ENCODE data around the gene NDNF. TPM values are rescaled to one million over a fixed set of nuclear protein-coding genes. Genes with fewer than 3 reads are reported as not detected.

The NDNF gene
- total RNA-seq, 1 donor from 2014 or later: 0.46 TPM

DNA sequence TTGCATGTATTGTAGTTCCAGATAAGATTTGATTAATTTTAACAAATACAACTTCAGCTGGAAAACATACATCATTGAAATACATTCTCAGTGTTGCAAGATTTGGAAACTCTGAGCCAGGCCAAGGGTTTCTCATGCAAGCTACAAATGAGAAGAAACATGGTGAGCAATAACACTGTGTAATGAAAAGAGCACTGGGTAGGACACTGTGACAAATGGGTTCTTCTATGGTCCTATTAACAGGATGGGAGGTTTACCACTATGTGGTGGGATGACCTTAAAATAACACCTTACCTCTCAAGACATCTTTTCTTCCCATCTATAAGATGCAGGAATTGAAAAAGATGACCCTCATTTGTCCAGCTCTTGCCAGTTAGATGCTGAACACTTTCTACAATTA lies 19.6 kb upstream of the NDNF start:
- no peak overlapping the region for H3K4me3 ChIP-seq (ENCODE audit: low read depth, low read length)
- no peak for DNase-seq (ENCODE audit: low read depth)
- TF ChIP-seq, protein P1, sequence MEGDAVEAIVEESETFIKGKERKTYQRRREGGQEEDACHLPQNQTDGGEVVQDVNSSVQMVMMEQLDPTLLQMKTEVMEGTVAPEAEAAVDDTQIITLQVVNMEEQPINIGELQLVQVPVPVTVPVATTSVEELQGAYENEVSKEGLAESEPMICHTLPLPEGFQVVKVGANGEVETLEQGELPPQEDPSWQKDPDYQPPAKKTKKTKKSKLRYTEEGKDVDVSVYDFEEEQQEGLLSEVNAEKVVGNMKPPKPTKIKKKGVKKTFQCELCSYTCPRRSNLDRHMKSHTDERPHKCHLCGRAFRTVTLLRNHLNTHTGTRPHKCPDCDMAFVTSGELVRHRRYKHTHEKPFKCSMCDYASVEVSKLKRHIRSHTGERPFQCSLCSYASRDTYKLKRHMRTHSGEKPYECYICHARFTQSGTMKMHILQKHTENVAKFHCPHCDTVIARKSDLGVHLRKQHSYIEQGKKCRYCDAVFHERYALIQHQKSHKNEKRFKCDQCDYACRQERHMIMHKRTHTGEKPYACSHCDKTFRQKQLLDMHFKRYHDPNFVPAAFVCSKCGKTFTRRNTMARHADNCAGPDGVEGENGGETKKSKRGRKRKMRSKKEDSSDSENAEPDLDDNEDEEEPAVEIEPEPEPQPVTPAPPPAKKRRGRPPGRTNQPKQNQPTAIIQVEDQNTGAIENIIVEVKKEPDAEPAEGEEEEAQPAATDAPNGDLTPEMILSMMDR (conservative IDR thresholded peaks at IDR 0.05; ENCODE audit: low read depth, low read length): no peak

DNA sequence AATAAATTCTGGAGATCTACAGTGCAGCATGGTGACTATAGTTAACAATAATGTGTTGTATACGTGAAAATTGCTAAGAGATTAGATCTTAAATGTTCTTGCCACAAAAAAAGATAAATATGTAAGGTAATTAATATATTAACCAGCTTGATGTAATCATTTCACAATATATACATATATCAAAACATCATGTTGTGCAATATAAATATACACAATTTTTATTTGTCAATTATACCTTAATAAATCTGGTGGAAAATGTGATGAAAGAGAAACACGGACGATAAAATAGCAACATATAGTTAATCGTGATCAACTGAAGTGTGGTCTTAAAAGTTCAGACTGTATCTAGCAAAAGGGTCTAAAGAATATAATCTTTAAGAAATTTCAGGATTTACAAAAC lies 16.5 kb upstream of the NDNF start:
- TF ChIP-seq, protein P1 (conservative IDR thresholded peaks at IDR 0.05; ENCODE audit: low read depth, low read length): no peak
- no peak for DNase-seq (ENCODE audit: low read depth)
- no peak overlapping the region for H3K4me3 ChIP-seq (ENCODE audit: low read depth, low read length)

DNA sequence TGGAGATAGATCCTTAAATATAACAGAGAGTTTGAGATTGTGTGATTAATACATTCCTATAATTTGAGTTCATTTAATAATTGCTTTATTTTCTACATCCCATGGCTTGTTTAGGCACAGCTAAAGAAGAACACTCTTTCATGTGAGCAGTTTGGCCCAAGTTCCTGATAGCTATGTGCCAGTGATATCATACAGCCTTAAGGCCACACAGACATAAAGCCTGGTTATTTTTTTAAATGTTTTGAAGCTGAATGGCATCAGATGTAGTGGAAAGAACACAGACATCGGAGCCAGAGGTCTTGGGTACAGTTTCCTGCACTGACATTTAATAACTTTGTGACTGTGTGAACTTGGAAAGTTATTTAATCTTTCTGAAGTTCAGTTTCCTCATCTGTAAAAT lies 7.0 kb upstream of the NDNF start:
- no peak overlapping the region for H3K4me3 ChIP-seq (ENCODE audit: low read depth, low read length)
- TF ChIP-seq, protein P1 (conservative IDR thresholded peaks at IDR 0.05; ENCODE audit: low read depth, low read length): no peak
- DNase-seq (ENCODE audit: low read depth): no peak

DNA sequence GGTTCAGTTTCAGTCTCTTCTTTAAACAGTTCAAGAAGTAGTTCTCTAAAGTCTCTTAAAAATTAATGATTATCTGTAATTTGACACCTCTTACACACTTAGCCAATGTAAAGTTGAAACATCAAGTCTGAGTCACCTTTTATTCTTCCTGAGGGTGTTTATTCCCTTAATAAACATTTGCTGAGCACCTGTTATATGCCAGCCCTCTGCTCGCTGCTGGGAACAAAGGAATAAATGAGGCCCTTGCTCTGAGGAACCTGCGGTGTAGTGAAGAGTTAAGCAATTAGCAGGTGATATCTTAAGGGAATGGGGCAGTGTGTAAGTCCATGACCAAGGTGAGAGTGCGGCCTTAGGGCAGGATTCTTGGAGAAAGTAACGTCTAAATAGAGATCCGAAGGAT lies 5.2 kb upstream of the NDNF start:
- DNase-seq (ENCODE audit: low read depth): no peak
- TF ChIP-seq, protein P1 (conservative IDR thresholded peaks at IDR 0.05; ENCODE audit: low read depth, low read length): no peak
- H3K4me3 ChIP-seq (ENCODE audit: low read depth, low read length): no peak overlapping the region

DNA sequence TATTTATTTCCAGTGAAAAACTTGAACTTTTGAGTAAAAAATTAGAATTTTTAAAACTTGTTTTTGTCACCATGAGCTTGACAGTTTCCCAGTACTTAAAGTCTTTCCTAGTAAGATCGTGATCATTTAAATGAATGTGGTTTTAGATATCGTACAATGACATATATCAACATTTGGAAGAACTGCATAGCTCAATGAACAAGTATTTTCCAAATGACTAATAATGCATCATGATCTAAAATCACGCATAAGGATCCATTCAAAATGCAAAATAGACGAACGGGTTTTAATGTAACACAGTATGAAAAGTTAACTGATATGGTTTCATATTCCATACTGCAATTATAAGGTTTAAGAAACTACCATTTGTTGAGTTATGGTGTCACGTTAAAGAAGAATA lies 4.1 kb upstream of the NDNF start:
- no peak overlapping the region for H3K4me3 ChIP-seq (ENCODE audit: low read depth, low read length)
- TF ChIP-seq, protein P1 (conservative IDR thresholded peaks at IDR 0.05; ENCODE audit: low read depth, low read length): no peak
- DNase-seq (ENCODE audit: low read depth): no peak

DNA sequence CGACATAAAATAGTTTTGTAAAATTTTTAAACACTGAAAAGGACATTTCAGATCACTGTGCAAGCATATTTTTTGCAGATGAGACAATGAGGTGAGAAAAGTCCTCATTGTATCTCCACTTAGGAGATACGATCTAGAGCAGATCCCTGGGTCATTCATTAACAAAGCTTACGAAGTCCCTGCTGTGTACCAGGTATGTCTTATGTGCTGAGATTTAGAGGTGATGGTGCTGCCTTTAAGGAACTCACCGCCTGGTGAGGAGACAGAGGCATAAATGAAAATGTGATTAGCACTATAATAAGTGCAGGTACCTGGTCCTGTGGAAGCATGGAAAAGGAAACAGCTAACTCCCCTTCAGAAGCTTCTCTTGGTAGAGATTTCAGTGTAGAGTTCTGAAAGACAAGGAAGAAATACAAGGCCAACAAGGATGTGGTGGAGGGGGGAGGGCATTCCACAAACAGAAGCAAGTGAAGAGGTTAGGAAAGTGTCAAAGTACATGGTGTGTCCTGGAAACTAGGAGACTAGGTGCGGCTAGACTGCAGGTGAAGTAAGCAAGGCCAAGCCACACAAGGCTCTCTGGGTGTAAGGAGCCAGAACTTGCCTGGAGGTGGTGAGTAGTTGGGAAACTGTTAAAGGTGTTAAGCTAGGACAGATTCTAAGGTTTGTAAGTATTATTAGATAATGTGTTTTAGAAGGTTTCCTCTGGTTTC lies 1.5 kb upstream of the NDNF start:
- TF ChIP-seq, protein P1 (conservative IDR thresholded peaks at IDR 0.05; ENCODE audit: low read depth, low read length): no peak
- DNase-seq (ENCODE audit: low read depth): no peak

DNA sequence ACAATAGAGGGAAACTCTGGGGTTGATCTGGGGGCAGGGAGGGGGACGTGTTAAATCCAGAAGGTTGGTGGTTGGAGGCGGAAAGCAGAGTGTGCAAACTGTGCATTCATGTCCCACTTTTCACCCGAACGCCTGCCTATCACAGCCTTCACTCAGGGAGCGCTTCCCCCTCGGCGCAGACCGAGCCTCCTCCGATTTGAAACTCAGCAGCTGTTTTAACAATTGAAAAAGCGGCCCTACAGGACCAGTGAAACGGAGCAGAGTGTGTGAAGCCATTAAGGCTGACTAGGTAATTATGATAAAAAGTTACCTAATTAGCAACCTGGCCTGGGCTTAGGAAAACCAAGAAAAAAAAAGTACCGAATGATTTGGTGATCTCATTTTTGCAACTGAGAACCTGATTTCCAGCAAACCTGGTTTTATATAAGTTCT lies 685 bp upstream of the NDNF start:
- peak overlapping the region; percentile 44 for H3K4me3 ChIP-seq (ENCODE audit: low read depth, low read length)
- no peak for DNase-seq (ENCODE audit: low read depth)
- TF ChIP-seq, protein P1 (conservative IDR thresholded peaks at IDR 0.05; ENCODE audit: low read depth, low read length): no peak

More for the DNA sequence above, 1.5 kb upstream of the NDNF start:
- no peak overlapping the region for H3K4me3 ChIP-seq (ENCODE audit: low read depth, low read length)

Data from epithelial cell of proximal tubule (primary cell).